NCI-H524 (cell line): ENCODE data around the gene KLLN.
"Not testable (repeated sequence)": the region's sequence is repeated elsewhere in the genome, so short reads cannot be mapped to it uniquely, and the experiment has no call there.

Source experiments
- DNase-seq, 2 experiments: peaks; one replicate each; lab custom pipeline; 2025; lab: John Stamatoyannopoulos, UW

The KLLN gene

DNA sequence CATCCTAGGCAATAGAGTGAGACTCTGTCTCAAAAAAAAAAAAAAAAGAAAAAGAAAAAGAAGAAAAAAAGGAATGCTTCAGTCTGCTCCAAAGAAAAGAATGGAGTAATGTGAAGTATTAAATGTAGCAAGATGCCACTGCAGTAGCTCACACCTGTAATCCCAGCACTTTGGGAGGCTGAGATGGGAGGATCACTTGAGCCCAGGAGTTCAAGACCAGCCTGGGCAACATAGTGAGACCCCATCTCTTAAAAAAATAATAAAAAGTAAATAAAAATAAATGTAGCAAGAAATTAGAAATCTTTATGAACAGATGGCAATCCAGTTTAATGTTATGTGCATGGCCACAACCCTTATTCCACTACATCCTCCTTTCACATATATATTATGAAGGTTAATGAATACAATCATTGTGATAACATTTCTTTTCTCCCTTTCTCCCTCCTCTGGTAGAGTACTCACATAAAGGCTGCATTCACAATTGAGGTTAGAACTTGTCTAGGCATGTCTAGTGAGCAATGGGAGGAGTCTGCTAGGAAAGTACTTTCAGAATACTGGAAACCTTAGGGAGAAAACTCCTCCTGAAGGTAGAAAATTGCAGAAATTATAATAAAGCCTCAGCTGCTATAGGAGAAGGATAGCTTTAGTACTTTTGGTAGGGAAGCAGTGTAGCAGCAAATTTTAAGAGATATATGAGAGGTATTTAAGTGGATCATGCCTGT lies 20.4 kb downstream of the KLLN start:
- no peak for DNase-seq

DNA sequence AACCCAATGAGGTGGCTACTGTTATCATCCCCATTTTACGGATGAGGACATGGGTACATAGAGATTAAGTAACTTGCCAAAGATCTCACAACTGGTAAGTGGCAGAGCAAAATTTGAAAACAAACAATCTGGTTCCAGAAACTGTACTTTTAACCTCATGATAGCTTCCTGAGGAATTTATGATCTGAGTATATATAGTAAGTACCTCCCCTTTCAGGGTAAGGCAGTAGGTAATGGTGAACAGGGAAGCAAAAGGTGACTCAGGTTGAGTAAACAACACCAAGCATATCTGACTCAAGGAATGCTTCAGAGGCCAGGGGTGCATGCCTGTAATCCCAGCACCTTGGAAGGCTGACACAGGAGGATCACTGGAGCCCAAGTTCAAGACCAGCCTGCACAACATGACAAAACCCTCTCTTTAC lies 21.1 kb downstream of the KLLN start:
- DNase-seq = no peak

DNA sequence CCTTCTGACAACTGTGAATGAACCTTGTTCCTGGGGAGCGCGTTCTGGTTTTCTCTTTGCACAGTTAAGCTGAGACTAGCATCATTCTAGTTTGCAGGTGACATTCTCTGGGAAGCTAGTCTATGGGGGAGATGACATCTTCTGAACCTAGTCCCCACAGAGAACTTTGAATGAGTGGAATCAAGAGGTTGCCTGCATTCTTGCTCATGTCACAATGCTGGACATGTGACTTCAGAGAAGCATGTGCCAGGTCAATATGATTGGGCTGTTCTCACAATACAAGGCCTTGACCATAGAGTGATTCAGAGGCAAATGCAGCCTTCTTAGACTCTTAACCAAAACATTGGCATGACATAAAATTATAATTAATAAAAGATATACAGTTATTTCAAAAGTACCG lies 22.1 kb downstream of the KLLN start:
- no peak for DNase-seq

DNA sequence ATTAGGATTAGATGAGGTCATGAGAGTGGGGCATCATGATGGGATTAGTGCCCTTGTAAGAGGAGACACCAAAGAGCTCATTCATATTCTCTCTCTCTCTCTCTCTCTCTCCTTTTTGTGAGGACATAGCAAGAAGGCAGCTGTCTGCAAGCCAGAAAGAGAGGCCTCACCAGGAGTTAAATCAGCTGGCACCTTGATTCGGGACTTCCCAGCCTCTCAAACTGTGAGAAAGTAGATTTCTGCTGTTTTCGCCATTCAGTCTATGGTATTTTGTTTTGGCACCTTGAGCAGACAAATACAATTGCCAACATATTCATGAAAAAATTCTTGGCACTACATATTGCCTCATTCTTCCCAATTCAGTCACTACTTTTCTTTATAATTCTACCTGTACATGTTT lies 24.7 kb downstream of the KLLN start:
- DNase-seq = peak in 1 of 2 experiments; percentile 15

DNA sequence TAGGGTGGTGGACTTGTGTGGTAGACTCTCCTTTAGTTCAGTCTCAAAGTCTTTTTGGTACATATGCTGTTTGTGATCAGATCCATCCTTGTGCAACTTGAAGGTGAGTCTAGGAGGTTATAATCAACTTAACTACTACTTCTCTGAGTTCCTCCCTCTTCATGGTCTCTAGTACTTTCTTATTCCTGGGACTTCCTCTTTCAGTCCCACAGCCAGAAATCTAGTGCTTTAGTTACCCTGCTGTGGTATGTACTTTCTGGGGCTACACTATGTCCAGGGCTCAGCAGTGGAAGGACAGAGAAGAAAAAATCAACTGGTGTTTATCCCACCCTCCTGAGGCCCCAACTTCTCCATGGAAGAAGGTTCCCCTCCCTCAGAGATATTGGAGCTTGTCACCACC lies 25.9 kb downstream of the KLLN start:
- DNase-seq = no peak

DNA sequence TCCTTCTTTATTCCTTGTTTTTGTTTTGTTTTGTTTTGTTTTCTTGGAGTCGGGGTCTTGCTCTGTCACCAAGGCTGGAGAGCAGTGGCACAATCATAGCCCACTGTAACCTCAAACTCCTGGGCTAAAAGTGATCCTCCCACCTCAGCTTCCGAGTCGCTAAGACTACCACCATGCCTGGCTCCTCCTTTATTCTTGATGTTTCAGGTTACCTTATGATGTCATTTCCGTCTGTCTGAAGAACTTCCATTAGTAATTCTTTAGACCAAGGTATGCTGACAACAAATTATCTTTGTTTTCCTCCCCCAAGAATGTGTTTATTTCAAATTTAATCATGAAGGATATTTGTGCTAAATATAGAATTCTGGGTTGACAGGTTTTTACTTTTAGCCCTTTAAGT lies 27.2 kb downstream of the KLLN start:
- no peak for DNase-seq

DNA sequence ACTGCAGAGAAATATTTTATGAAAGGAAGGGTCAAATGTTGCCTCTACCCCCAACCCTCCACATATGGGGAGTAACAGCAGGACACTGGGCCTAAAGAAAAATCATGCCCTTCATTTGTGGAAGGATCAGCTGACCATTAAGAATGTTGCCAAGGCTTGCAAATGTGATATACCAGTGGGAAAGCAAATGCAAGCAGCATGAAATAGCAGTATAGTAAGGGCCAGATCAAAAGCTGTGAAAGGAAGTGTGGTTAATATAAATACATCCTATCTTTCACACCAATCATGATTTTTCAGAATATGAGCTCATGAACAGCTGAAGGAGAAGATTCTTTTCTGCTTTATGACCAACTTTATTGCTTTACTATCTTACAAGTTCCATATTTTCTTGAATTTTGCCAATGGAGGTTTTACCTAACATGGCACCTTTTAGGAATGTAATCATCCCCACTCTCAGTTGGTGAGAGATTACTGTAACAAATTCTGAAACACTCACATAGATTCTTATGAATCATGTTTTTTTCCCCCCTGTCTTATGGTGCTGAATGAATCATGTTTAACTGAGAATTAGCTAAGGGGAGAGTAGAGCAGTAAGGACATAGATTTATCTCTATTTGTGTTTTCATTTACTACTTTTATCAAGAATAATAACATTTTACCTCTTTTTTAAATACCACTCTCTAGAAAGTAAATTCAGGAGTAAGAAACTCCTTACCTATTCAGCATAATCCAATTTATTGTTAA lies 33.2 kb downstream of the KLLN start:
- no peak for DNase-seq

DNA sequence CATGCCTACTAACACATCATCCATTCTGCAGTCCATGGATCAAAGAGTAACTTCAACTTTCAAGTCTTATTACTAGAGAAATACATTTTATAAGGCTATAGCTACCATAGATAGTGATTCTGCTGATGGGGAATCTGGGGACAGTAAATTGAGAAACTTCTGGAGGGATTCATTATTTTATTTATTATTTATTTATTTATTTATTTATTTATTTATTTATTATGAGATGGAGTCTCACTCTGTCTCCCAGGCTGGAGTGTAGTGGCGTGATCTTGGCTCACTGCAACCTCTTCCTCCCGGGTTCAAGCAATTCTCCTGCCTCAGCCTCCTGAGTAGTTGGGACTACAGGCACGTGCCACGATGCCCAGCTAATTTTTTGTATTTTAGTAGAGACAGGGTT lies 34.3 kb downstream of the KLLN start:
- not testable (repeated sequence) for DNase-seq

DNA sequence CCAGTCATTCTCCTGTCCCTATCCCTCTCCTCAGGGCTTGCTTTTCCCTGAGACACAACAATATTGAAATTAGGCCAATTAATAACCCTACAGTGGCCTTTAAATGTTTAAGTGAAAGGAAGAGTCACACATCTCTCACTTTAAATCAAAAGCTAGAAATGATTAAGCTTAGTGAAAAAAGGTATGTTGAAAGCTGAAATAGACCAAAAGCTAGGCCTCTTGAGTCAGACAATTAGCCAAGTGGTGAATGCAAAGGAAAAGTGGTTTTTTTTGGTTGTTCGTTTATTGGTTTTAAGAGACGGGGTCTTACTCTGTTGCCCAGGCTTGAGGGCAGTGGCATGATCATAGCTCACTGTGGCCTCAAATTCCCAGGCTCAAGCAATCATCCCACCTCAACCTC lies 35.7 kb downstream of the KLLN start:
- no peak for DNase-seq

DNA sequence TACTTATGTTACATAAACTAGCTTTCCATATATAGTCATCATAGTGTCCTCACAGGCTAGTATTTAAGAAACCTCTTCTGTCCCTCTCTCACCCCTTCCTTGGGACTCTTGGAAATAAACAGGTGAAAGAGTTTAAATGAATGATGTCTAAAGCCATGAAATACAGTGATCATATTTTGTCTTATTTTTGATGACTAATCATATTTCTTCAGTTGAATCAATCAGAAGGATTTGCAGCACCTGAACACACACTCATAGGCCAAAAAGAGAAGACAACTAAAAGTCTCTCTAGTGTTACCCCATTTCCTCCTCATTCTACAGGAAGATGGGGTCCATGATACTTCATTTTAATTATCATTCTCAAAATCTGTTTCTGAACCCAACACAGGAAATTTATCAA lies 36.7 kb downstream of the KLLN start:
- DNase-seq = no peak

DNA sequence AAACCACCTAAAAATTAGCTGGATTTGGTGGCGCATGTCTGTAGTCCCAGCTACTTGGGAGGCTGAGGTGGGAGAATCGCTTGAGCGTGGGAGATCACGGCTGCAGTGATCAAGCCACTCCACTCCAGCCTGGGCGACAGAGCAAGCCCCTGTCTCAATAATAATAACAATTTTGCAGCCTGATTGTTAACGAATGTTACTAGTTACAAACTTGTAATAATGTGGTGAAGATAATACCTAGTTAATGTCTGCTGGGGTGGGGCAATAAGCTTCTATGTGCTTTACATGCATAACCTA lies 44.1 kb downstream of the KLLN start:
- DNase-seq = no peak

DNA sequence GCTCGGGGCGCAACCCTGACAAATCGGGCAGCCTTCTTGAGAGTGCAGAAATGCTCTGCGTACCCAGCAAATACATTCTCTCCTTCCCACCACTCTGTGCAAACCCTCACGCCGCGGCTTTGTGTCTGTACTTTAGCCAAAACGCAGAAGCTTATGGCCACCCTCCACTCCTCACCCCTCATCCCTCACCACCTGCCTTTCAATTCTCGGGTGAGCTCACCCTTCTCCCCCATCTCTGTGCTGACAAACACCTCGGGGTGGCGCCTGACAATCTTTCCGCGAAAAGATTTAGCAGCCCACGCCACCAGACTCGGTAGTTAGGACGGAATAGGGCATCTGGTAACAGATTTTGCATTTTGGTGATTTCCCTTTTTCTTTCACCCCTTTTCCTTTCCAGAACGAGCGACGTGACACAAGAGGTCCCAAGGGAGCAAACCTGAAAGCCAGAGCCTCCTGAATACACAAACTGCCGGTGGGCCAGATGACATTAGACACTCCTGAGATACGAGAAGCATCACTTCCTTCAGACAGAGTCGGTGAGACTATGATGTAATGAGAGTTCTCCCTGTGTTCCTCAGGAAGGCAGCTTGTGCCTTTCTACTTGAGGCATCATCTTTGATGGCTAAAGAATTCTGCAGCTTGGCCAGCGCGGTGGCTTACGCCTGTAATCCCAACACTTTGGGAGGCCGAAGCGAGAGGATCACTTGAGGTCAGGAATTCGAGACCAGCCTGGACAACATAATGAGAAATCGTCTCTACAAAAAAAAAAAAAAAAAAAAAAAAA lies 44.6 kb downstream of the KLLN start:
- DNase-seq = peak in 1 of 2 experiments; percentile 32

DNA sequence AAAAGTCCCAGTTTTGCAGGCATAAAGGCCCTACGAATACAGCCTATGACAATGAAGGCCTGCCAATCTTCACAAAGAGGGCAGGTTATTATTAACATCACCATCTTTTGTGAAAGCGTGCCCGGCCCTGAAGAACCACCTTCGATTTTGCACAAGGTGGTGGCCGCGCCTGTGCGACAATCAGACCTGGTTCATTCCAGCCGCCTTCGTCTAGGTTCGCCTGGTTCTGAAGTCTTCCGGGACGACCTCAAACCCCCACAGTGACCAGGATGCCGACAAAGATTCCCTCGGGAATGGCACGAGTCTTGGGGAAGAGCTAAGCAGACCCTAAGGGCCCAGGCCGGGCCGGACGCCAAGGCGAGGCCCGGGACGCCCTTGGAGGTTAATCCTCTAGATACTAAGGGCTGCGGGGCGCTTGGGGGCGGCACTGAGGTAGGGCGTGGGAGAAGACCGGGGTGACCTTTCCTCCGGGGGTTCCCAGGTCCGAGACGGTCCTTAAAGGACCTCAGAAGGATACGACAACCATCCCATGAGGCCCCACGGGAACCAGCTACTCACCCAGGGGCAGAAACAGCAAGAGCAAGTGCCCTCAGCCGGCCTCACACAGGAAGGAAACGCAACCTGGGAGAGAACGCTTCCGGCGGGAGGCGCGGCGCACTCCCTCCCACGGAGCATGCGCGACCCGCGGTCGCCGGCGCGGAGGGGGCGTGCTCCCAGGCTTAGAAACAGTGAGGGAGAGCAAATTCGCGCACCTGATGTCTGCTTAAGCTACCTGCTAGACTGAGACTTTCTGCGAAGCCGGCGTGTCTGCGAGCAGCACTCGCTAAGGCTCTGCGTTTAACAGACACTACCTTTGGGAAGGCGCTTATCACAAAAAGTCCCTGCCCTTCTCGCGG lies 45.5 kb downstream of the KLLN start, which contains the start of gene ATAD1:
ATAD1 (minus strand) TSS at position 618 of the 896 bp plus-strand sequence. CDS start 3,627 bp downstream, outside the sequence.
- peak; percentile 43 to 72 for DNase-seq

DNA sequence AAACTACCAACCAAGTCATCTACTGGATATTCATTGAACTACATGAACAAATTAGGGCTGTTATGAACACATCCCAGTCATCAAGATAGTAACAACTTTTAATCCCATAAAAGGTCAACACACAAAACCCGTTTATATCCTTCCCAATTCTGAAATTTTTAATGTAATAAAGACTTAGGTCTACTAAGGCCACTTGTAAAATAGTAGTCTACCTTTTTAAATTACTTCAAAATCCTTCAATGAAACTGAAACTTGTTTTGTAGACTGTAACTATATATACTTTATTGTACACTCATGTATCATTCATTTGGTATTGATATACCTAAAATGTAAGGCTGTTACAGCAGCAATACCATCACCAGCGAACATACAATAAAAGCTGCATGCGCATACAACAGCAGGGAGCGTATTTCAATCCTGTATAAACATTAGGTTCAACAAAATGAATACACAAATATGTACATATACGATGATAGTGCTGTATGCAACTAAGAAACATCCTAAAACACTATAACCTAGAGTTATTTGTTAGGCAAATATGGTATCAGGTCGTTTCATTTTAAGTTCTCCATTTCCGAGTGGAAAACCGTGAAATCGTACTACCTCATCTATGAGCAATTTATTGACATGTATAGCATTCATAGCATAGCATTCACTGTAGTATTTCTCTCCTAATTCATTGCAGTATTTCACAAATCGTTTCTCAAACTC lies 46.3 kb downstream of the KLLN start:
- DNase-seq = no peak

DNA sequence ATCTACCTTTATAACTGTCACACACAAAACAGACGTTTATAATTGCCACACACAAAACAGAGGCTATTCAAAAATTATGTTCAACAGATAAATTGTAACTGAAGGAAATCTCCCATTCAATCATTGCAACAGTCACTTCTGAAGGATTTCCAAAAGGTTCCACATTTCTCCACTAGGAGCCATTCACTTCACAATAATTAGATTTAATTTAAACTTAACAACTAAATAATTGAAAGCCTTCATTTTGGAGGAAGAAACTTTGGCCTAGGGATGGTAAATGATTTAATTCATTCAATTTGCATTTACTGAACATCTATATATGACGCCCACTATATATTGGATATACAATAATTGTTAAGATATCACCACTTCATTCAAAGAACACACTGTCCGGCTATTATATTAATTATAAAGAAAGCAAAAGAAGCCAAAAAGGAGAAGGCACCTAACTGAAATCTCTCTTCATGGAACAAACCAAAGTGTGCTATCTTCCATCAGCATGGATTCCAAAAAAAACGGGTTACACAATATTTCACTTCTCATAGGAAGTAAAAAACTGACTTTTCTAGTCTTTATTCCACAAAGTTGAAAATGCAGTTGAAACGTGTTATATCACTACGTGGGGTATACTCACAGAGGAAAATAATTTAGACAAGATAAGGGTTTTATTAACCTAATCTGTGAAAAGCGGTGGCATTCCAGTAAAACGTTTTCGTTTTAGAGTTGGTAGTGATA lies 47.0 kb downstream of the KLLN start:
- no peak for DNase-seq
